ENCODE measurements around the gene PCYT2. TPM values are rescaled to one million over a fixed set of nuclear protein-coding genes. Genes with fewer than 3 reads are reported as not detected.

PCYT2 gene
- total RNA-seq, 1 donor: 67.0 TPM

DNA sequence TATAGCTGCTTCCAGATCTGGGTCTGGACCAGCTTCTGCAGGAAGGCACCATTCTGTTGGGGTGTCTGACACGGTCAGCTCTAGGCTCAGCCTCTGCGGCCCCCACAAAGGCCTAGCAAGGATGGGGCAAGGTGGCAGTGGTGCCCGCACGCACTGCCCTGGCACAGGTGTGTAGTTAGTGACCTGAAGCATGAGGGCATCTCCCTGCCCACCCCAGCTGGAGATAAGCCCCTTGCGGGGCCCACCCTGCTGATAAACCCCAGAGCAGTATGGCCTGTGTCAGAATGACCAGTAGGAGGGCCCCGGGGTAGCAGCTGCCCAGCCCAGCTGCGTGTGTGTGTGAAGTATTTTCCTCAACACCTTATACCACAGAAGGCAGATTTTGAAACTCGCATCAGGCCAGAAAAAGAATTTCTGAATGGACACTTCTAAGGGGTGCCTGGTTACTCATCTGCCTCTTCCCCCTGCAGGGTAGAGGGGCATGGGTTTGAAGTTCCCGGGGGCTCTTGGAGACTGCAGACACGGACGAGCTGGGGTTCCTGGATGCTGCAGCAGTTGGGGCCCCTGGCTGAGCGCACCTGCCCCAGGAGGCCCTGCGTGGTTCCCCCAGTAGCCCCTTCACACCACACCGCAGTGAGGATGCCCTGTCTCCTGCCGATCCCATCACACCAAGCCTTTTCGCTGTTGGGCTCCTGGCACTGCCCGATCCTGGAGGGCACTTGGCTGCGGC is 44.6 kb downstream of the PCYT2 start:
- Histone ChIP-seq H3K4me2 (ENCODE audit: insufficient read depth, low read length) (no peak overlapping the region), H3K9me3 (ENCODE audit: low read depth, low read length) (no peaks in the 10 kb centered on the region), H3K4me1 (ENCODE audit: insufficient read depth, low read length) (peaks cover 31% of the 10 kb centered on the region), H3K79me2 (ENCODE audit: insufficient read depth, low read length) (peaks cover 67% of the 10 kb centered on the region), H3K4me3 (ENCODE audit: insufficient read depth, low read length) (no peak overlapping the region), H2AFZ (ENCODE audit: low read length) (no peak overlapping the region), H3K27me3 (ENCODE audit: insufficient read depth, low read length) (no peaks in the 10 kb centered on the region), H3K27ac (ENCODE audit: low read depth, low read length) (peak overlapping the region; percentile 42), H3K36me3 (ENCODE audit: insufficient read depth, low read length) (peaks cover 60% of the 10 kb centered on the region), H4K20me1 (ENCODE audit: insufficient read depth, low read length) (peaks cover 48% of the 10 kb centered on the region)
- DNase-seq (ENCODE audit: insufficient read length, low spot score, missing footprints): peak; percentile 87
- TF ChIP-seq, protein P1, sequence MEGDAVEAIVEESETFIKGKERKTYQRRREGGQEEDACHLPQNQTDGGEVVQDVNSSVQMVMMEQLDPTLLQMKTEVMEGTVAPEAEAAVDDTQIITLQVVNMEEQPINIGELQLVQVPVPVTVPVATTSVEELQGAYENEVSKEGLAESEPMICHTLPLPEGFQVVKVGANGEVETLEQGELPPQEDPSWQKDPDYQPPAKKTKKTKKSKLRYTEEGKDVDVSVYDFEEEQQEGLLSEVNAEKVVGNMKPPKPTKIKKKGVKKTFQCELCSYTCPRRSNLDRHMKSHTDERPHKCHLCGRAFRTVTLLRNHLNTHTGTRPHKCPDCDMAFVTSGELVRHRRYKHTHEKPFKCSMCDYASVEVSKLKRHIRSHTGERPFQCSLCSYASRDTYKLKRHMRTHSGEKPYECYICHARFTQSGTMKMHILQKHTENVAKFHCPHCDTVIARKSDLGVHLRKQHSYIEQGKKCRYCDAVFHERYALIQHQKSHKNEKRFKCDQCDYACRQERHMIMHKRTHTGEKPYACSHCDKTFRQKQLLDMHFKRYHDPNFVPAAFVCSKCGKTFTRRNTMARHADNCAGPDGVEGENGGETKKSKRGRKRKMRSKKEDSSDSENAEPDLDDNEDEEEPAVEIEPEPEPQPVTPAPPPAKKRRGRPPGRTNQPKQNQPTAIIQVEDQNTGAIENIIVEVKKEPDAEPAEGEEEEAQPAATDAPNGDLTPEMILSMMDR (IDR thresholded peaks at IDR 0.05; ENCODE audit: extremely low read depth, low read depth, low read length): no peak

GRCh38 chr17:81865733-81866439 is 45.3 kb downstream of the PCYT2 start:
- H3K9me3 ChIP-seq (ENCODE audit: low read depth, low read length): no peaks in the 10 kb centered on the region
- H3K27me3 ChIP-seq (ENCODE audit: insufficient read depth, low read length): no peaks in the 10 kb centered on the region
- H3K4me3 ChIP-seq (ENCODE audit: insufficient read depth, low read length): no peak overlapping the region
- TF ChIP-seq, protein P1 (IDR thresholded peaks at IDR 0.05; ENCODE audit: extremely low read depth, low read depth, low read length): no peak
- no peak overlapping the region for H3K4me2 ChIP-seq (ENCODE audit: insufficient read depth, low read length)
- peaks cover 60% of the 10 kb centered on the region for H3K36me3 ChIP-seq (ENCODE audit: insufficient read depth, low read length)
- H3K4me1 ChIP-seq (ENCODE audit: insufficient read depth, low read length): peaks cover 33% of the 10 kb centered on the region
- H3K79me2 ChIP-seq (ENCODE audit: insufficient read depth, low read length): peaks cover 67% of the 10 kb centered on the region
- H3K27ac ChIP-seq (ENCODE audit: low read depth, low read length): peak overlapping the region; percentile 42
- peak; percentile 85 for DNase-seq (ENCODE audit: insufficient read length, low spot score, missing footprints)
- peaks cover 48% of the 10 kb centered on the region for H4K20me1 ChIP-seq (ENCODE audit: insufficient read depth, low read length)
- H2AFZ ChIP-seq (ENCODE audit: low read length): no peak overlapping the region

- no peak for DNase-seq (ENCODE audit: insufficient read length, low spot score, missing footprints)
- no peak overlapping the region for H3K4me3 ChIP-seq (ENCODE audit: insufficient read depth, low read length)
- peaks cover 33% of the 10 kb centered on the region for H3K4me1 ChIP-seq (ENCODE audit: insufficient read depth, low read length)
- H3K4me2 ChIP-seq (ENCODE audit: insufficient read depth, low read length): no peak overlapping the region
- no peak overlapping the region for H2AFZ ChIP-seq (ENCODE audit: low read length)
- H3K27ac ChIP-seq (ENCODE audit: low read depth, low read length): peak overlapping the region; percentile 42
- H4K20me1 ChIP-seq (ENCODE audit: insufficient read depth, low read length): peaks cover 48% of the 10 kb centered on the region
- TF ChIP-seq, protein P1 (IDR thresholded peaks at IDR 0.05; ENCODE audit: extremely low read depth, low read depth, low read length): no peak
- H3K9me3 ChIP-seq (ENCODE audit: low read depth, low read length): no peaks in the 10 kb centered on the region
- peaks cover 60% of the 10 kb centered on the region for H3K36me3 ChIP-seq (ENCODE audit: insufficient read depth, low read length)
- H3K79me2 ChIP-seq (ENCODE audit: insufficient read depth, low read length): peaks cover 62% of the 10 kb centered on the region
- no peaks in the 10 kb centered on the region for H3K27me3 ChIP-seq (ENCODE audit: insufficient read depth, low read length)
These were observed 45.9 kb downstream of the PCYT2 start for GRCh38 chr17:81865358-81865732.

All from osteoblast (primary cell).